Stimulated activated CD4-positive, alpha-beta T cell treated with anti-CD3 and anti-CD28 coated beads, Interleukin-15, amount 100 ng/mL, for 24 hours (primary cell): ENCODE measurements around the gene AZI2.

Experiments used
- DNase-seq: peaks from one replicate; pipeline ENCODE4 v3.0.0-alpha.2; 2020

Gene AZI2, protein sequence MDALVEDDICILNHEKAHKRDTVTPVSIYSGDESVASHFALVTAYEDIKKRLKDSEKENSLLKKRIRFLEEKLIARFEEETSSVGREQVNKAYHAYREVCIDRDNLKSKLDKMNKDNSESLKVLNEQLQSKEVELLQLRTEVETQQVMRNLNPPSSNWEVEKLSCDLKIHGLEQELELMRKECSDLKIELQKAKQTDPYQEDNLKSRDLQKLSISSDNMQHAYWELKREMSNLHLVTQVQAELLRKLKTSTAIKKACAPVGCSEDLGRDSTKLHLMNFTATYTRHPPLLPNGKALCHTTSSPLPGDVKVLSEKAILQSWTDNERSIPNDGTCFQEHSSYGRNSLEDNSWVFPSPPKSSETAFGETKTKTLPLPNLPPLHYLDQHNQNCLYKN

DNA sequence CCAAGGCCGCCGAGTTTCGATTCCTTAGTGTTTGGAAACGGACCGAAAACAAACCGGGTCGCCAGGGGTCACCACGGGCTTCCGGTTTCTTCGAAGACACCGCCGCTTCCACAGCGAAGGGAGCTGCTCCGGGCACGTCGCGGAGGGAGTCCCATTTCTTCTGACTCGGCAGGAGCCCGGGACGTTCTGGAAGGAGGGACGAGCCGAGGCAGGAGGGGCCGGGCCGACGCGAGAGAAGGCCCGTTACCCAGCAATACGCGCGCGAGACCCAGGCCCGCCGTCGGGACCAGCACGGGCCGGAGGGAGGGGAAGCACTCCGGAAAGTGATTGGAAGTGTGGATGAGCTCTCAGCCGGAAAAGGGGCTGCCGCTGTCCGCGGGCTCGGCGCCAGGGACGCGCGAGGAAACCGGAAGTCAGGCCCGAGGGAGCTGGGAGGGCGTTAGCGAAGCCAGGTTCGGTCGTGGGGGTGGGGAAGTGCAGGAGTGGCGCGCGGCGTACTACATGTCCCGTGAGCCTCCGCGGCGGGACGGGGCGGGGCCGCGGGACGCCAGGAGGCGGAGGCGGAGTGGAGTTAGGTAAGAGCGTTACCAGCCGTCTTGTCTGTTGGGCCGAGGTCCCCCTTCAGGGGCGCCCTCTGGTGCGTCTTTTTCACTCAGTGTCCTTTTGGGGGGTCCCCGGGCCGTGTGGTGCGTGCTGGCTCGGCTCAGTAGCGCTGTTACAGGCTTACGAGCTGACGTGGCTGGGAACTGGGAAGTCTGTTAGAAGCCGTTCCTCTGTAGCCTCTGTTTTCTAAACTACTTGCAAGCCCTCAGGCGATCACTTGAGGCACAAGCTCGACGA is at the start of gene AZI2, which contains the start of gene ZCWPW2:
Gene AZI2 (minus strand): TSS at position 196 of the 840 bp plus-strand sequence. CDS start 8,207 bp downstream, outside the sequence.
Gene ZCWPW2 (plus strand): TSS at position 93 of the 840 bp plus-strand sequence. CDS start 64,348 bp downstream, outside the sequence.
- DNase-seq, result peak; percentile 96

DNA sequence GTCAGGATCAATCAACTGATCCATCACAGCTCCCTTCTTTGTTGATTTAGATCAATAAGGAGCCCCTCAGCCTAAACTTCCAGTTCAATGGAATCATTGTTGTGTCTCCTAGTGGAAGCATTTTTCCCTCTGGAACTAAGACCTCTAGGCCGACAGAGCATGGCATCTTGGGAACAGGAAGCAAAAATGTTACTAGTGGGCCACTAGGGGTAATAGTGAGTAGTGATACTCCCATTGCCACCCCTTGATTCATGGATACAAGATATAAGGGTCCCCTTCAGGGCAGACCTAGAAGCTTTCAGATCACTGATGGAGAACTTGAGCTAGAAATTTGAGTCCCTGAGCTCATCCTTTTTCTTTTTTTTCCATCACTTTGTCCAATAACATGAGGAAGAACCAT is 40.4 kb upstream of the AZI2 start:
- DNase-seq, result no peak

DNA sequence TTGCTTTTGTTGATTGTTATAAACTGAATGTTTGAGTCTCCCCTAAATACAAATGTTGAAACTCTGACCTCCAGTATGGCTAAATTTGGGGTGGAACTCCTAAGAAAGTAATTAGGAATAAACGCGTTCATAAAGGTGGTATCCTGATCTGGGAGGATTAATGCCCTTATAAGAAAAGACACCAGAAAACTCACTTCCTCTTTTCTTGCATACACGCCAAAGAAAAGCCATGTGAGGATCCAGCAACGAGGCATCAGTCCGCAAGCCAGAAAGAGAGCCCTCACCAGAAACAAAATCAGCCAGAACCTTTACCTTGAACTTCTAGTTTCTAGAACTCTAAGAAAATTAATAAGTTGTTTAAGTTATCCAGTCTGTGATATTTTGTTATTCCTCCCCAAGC is 37.4 kb upstream of the AZI2 start:
- DNase-seq, result no peak

DNA sequence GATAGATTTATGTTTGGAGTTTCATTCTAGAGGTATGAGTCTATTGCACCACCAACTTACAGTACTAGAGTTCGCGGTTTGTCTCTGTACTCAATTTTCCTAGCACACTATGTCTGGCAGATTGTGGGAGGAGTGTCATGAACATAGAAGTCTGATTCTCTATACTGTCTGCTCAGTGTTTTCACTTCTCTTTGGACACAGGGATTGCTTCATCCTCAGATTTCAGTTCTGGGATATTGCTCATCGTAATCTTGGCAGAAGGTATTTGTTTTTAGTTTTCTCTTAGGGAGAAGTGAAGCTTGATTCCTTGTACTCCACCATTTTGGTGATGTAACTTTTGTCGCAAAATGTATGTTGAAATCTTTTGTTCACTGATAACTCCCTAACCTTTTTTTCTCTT is 27.8 kb upstream of the AZI2 start:
- DNase-seq, result no peak

- DNase-seq, result no peak
Measured at GRCh38 chr3:28349469-28350000, 911 bp upstream of the AZI2 start.

DNA sequence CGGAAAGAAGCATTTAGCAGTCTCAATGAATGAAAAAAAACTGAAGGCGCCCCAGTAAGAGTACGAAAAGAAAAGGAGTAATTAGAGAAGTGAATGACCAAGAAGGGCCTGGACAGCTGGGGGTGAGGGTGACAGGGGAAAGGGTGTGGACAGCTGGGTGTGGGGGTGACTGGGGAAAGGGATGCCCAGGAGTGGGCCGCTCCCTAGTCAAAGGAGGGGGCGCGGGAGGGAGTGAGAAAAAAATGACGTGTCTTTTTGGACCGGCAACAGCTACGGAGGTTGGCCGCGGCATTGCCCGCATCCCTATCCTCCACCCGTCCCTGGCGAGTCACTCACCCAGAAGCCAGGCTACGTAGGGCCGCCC is 377 bp downstream of the AZI2 start:
- DNase-seq, result no peak

DNA sequence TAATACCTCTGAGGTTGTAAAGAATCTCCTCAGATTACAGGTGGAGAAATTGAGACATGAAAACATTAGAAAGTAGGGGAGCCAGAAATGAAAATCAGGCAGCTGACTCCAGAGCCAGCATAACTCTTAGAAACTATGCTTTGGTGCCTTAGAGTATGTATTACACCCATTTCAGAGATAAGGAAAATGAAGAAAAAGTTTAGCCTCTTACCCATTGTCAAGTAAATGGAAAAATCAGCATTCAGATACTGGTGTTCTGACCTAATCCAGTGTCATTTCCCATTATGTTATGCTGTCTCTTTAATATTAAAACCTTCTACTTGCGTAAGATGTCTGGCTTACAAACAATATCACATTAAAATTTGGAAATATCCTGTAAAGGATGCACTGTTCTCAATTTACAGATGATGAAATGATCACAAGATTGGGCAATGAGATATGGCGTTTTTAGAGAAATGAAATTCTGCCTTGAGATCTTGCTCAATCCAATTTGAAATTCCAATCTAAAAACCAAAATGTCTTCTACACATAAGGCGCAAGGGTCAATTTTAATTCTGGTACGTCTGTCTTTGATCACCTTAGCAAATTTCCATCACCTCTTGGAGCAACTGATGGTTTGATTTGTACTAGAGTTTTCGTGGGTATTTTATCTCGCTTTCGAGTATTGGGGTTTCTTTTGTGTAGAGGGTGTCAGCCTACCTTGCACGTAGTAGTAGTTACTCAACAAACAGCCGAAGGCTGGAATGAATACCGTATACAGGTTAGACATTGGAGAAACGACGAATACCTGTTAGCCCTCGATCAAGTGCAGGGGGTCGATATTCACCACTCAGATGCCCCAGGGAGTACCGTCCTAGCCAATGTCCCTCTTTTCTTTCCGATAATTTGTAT is 1.0 kb downstream of the AZI2 start:
- no peak for DNase-seq

- DNase-seq, result no peak
Measured at GRCh38 chr3:28345690-28346089, 2.9 kb downstream of the AZI2 start.

DNA sequence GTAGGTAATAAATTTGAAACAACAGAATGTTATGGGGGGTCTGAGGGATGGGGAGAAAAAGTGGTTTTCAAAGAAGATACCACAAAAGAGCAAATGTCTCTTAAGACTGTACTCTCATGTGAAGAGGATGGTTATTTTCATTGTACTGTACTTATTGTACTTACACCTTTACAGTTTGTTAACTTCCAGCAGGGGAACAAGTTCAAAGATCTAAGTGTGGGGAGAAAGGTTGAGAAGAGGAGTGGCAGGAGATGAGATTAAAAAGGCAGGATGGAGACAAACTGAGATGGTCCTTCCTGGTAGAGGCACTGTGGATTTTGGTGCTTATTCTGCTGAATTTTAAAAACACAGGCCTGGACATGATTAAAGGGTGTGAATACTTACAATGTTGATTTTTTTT is 5.5 kb downstream of the AZI2 start:
- no peak for DNase-seq

DNA sequence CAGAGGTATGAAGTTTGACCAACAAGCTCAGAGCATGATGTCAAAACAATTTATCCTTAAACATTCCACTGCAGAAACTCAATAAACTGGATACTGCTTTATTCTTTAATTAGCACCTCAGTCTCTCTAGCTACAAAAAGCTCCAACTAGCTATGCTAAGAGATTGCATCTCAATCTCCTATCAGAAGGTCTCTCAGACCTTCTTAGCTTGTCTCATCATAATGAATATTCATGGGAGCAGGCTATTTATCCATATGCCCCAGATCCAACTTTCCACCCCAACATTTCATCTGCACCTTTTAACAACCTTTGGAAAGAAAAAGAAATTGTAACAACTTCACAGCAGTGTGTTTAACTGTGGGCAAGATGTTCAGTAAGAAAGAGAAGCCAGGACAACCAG is 11.4 kb downstream of the AZI2 start:
- DNase-seq, result no peak

- DNase-seq, result no peak
Measured at GRCh38 chr3:28335246-28335645, 13.4 kb downstream of the AZI2 start.

DNA sequence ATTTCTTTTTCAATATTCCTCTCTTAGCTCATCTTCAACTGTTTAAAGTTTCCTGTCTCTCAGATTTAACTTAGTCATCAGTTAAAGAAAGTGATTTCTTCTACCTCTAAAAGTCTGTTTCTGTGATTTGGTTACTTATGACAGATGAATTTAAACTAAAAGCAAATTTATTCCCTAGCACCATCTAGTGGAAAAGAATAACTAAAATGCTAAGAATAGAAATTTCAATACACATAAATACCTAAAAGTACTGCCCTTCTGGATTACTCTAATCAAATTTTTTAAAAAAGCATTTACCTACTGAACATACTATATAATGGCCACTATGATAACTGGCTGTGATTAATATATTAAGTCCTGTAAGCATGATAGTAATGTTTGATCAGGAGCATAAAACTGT is 14.1 kb downstream of the AZI2 start:
- DNase-seq, result no peak

GRCh38 chr3:28328188-28329151 is 20.2 kb downstream of the AZI2 start:
- no peak for DNase-seq

- peak; percentile 32 for DNase-seq
Measured at GRCh38 chr3:28326458-28326926, 22.1 kb downstream of the AZI2 start.

DNA sequence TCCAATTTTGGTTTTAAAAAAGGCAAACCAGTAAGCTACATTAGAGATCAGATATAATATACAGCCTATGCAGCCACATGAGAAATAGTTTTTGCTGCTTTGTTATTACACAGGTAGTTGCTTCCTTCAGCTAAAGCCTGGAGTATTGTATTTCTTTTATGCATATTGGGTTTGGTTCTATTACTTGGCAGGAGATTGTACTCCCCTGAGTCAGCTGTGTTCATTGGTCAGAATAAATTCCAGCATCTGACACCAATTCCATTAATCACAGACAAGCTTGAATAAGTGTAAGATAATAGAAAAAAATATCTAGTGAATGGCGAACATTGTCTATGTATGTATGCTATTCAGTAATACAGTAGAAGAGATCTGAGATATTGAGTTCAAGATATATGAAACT is 26.2 kb downstream of the AZI2 start:
- no peak for DNase-seq

GRCh38 chr3:28320981-28321380 is 27.6 kb downstream of the AZI2 start:
- DNase-seq, result no peak

GRCh38 chr3:28317438-28318022 is 31.1 kb downstream of the AZI2 start:
- peak; percentile 16 for DNase-seq

GRCh38 chr3:28316226-28316625 is 32.4 kb downstream of the AZI2 start:
- no peak for DNase-seq

GRCh38 chr3:28315711-28316110 is 32.9 kb downstream of the AZI2 start:
- DNase-seq, result no peak

GRCh38 chr3:28308196-28308595 is 40.4 kb downstream of the AZI2 start:
- no peak for DNase-seq

DNA sequence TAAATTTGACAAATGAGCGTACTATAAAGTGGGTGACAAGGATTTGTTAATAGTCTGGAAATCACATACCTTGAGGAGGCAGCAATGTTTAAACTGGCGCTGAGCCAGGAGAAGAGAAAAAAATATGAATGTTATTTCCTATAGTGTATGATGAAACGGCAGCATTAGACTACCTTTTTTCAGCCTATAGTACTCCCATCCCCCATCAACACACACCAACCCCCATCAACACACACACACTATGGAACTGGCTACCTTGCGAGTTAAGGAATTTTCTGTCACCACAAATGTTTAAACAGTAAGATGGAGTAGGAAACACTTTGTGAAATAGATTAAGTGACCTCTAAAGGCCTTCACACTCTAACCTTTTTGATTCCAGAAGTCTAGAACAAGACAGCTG is 46.9 kb downstream of the AZI2 start:
- no peak for DNase-seq
